Kidney capillary endothelial cell (primary cell): ENCODE measurements around the gene SELENOV.

Experiments used
- DNase-seq: peaks from one replicate; pipeline ENCODE4 v3.0.0-alpha.2; 2018; ENCODE audit warnings: low spot score

The SELENOV gene

GRCh38 chr19:39520541-39521484 is 5.9 kb downstream of the SELENOV start:
- no peak for DNase-seq

GRCh38 chr19:39524495-39524894 is 9.6 kb downstream of the SELENOV start:
- no peak for DNase-seq

- DNase-seq, result no peak
Observed at GRCh38 chr19:39525205-39525604, 10.3 kb downstream of the SELENOV start.

- DNase-seq, result no peak
Observed at GRCh38 chr19:39531834-39532232, 16.9 kb downstream of the SELENOV start.

- DNase-seq, result peak; percentile 97
Observed at GRCh38 chr19:39532233-39533002, 17.5 kb downstream of the SELENOV start, which contains the start of gene EID2B. Gene EID2B (minus strand): TSS chr19:39532852. CDS start chr19:39532802, 50 bp downstream.

GRCh38 chr19:39533003-39533512 is 18.1 kb downstream of the SELENOV start:
- no peak for DNase-seq

GRCh38 chr19:39533791-39534190 is 18.9 kb downstream of the SELENOV start:
- DNase-seq, result no peak

GRCh38 chr19:39539165-39539517 is 24.2 kb downstream of the SELENOV start:
- no peak for DNase-seq

GRCh38 chr19:39539518-39540332 is 24.8 kb downstream of the SELENOV start, which contains the start of gene EID2:
Gene EID2 (minus strand): TSS chr19:39540161. CDS start chr19:39540079, 82 bp downstream.
- peak; percentile 98 for DNase-seq

GRCh38 chr19:39540333-39540673 is 25.4 kb downstream of the SELENOV start:
- no peak for DNase-seq

GRCh38 chr19:39542206-39542605 is 27.3 kb downstream of the SELENOV start:
- peak; percentile 91 for DNase-seq

- DNase-seq, result no peak
Observed at GRCh38 chr19:39543477-39543857, 28.5 kb downstream of the SELENOV start.

- no peak for DNase-seq
Observed at GRCh38 chr19:39544226-39544903, 29.4 kb downstream of the SELENOV start.

GRCh38 chr19:39544911-39545310 is 30.0 kb downstream of the SELENOV start:
- no peak for DNase-seq

- no peak for DNase-seq
Observed at GRCh38 chr19:39546599-39546998, 31.7 kb downstream of the SELENOV start.

- no peak for DNase-seq
Observed at GRCh38 chr19:39550197-39550596, 35.3 kb downstream of the SELENOV start.

- DNase-seq, result no peak
Observed at GRCh38 chr19:39553082-39553652, 38.2 kb downstream of the SELENOV start.

GRCh38 chr19:39554701-39555311 is 39.9 kb downstream of the SELENOV start:
- DNase-seq, result no peak

GRCh38 chr19:39555883-39556282 is 40.9 kb downstream of the SELENOV start:
- no peak for DNase-seq

GRCh38 chr19:39557811-39558623 is 43.1 kb downstream of the SELENOV start:
- DNase-seq, result no peak
